COR-L47 (cell line): Measurements from ENCODE around the gene RPTOR.

ENCODE experiments used
- DNase-seq: peaks from one replicate; lab custom pipeline; 2025; lab: John Stamatoyannopoulos, UW

RPTOR gene

GRCh38 chr17:80879723-80880647, 335.3 kb downstream of the RPTOR start:
- no peak for DNase-seq

- no peak for DNase-seq
These were observed 336.0 kb downstream of the RPTOR start for GRCh38 chr17:80880648-80880985.

- no peak for DNase-seq
These were observed 336.7 kb downstream of the RPTOR start for GRCh38 chr17:80881306-80881705.

GRCh38 chr17:80882323-80882722, 337.7 kb downstream of the RPTOR start:
- DNase-seq: no peak

GRCh38 chr17:80882926-80883685, 338.5 kb downstream of the RPTOR start:
- no peak for DNase-seq

- no peak for DNase-seq
These were observed 339.4 kb downstream of the RPTOR start for GRCh38 chr17:80883831-80884735.

- no peak for DNase-seq
These were observed 340.2 kb downstream of the RPTOR start for GRCh38 chr17:80884811-80885210.

- no peak for DNase-seq
These were observed 341.4 kb downstream of the RPTOR start for GRCh38 chr17:80885947-80886582.

- DNase-seq: peak; percentile 81
These were observed 342.3 kb downstream of the RPTOR start for GRCh38 chr17:80886641-80887573.

- no peak for DNase-seq
These were observed 343.1 kb downstream of the RPTOR start for GRCh38 chr17:80887639-80888175.

GRCh38 chr17:80888276-80889160, 343.9 kb downstream of the RPTOR start:
- no peak for DNase-seq

- DNase-seq: no peak
These were observed 344.9 kb downstream of the RPTOR start for GRCh38 chr17:80889231-80890195.

GRCh38 chr17:80890196-80890920, 345.7 kb downstream of the RPTOR start:
- DNase-seq: no peak

GRCh38 chr17:80890921-80891396, 346.3 kb downstream of the RPTOR start:
- no peak for DNase-seq

- no peak for DNase-seq
These were observed 346.9 kb downstream of the RPTOR start for GRCh38 chr17:80891397-80892018.

- DNase-seq: peak; percentile 88
These were observed 347.6 kb downstream of the RPTOR start for GRCh38 chr17:80892019-80892855.
